HUES6 (cell line): ENCODE data around the gene PPIL4.

Experiments used
- H3K27ac ChIP-seq: 2 replicates; pipeline ENCODE4 v1.7.0; 2013; ENCODE audit warnings: low read depth, mild to moderate bottlenecking, low read length, inconsistent platforms
- H3K27me3 ChIP-seq: 2 replicates; pipeline ENCODE4 v1.6.1; 2013; ENCODE audit warnings: low read length; ENCODE audit not compliant: control insufficient read depth, insufficient read depth
- H3K36me3 ChIP-seq: 2 replicates; pipeline ENCODE4 v1.6.1; 2013; ENCODE audit warnings: low read length; ENCODE audit not compliant: control insufficient read depth, insufficient read depth
- H3K4me1 ChIP-seq: 2 replicates; pipeline ENCODE4 v1.6.1; 2013; ENCODE audit warnings: low read length; ENCODE audit not compliant: control insufficient read depth, insufficient read depth
- H3K4me3 ChIP-seq: 2 replicates; pipeline ENCODE4 v1.5.1; 2013; ENCODE audit warnings: low read depth, low read length
- H3K9ac ChIP-seq: one replicate; pipeline ENCODE4 v1.6.1; 2013; ENCODE audit warnings: mild to moderate bottlenecking, low read length
- H3K9me3 ChIP-seq: 2 replicates; pipeline ENCODE4 v1.6.1; 2013; ENCODE audit warnings: low read depth, low read length; ENCODE audit not compliant: control insufficient read depth, insufficient read depth

Gene PPIL4

GRCh38 chr6:149565527-149566409, 19.9 kb upstream of the PPIL4 start, which contains the start of gene GINM1:
TSS of gene GINM1 (plus strand) at chr6:149566375. CDS start at chr6:149566415, 40 bp downstream.
- Histone ChIP-seq H3K4me1 (peaks cover 7% of the 10 kb centered on the region; the same call in 1 of the 2 replicates), H3K4me3 (peak within 1 kb of the TSS; percentile 100), H3K9me3 (no peaks in the 10 kb centered on the region), H3K9ac (peak within 1 kb of the TSS; percentile 95), H3K27me3 (no peaks in the 10 kb centered on the region), H3K36me3 (no peaks in the 10 kb centered on the region), H3K27ac (peak within 1 kb of the TSS; percentile 85)

GRCh38 chr6:149563928-149564325, 18.1 kb upstream of the PPIL4 start:
- Histone ChIP-seq H3K27ac (no peak overlapping the region), H3K27me3 (no peaks in the 10 kb centered on the region; the same call in 1 of the 2 replicates), H3K4me1 (peaks cover 7% of the 10 kb centered on the region; the same call in 1 of the 2 replicates), H3K9ac (no peak overlapping the region), H3K36me3 (no peaks in the 10 kb centered on the region), H3K4me3 (no peak overlapping the region), H3K9me3 (no peaks in the 10 kb centered on the region)

GRCh38 chr6:149563203-149563927, 17.5 kb upstream of the PPIL4 start:
- peaks cover 7% of the 10 kb centered on the region; the same call in 1 of the 2 replicates for H3K4me1 ChIP-seq

GRCh38 chr6:149560736-149561135, 14.9 kb upstream of the PPIL4 start:
- Histone ChIP-seq H3K27me3 (peaks cover 6% of the 10 kb centered on the region; the same call in 1 of the 2 replicates), H3K4me1 (no peaks in the 10 kb centered on the region), H3K4me3 (no peak overlapping the region), H3K9ac (no peak overlapping the region), H3K27ac (no peak overlapping the region), H3K9me3 (no peaks in the 10 kb centered on the region), H3K36me3 (no peaks in the 10 kb centered on the region)

More at GRCh38 chr6:149563203-149563927, 17.5 kb upstream of the PPIL4 start:
- no peaks in the 10 kb centered on the region for H3K9me3 ChIP-seq
- H3K4me3 ChIP-seq, result no peak overlapping the region
- no peak overlapping the region for H3K27ac ChIP-seq
- no peaks in the 10 kb centered on the region; the same call in 1 of the 2 replicates for H3K27me3 ChIP-seq
- no peak overlapping the region for H3K9ac ChIP-seq
- no peaks in the 10 kb centered on the region for H3K36me3 ChIP-seq

- Histone ChIP-seq H3K36me3 (no peaks in the 10 kb centered on the region), H3K4me3 (no peak overlapping the region), H3K9ac (no peak overlapping the region), H3K4me1 (no peaks in the 10 kb centered on the region), H3K27me3 (peaks cover 6% of the 10 kb centered on the region; the same call in 1 of the 2 replicates), H3K9me3 (no peaks in the 10 kb centered on the region), H3K27ac (no peak overlapping the region)
Observed at GRCh38 chr6:149559389-149559788, 13.5 kb upstream of the PPIL4 start.

GRCh38 chr6:149558029-149558428, 12.2 kb upstream of the PPIL4 start:
- Histone ChIP-seq H3K4me1 (no peaks in the 10 kb centered on the region), H3K4me3 (no peak overlapping the region), H3K9me3 (no peaks in the 10 kb centered on the region)

GRCh38 chr6:149551920-149552319, 6.1 kb upstream of the PPIL4 start:
- H3K27ac ChIP-seq, result no peak overlapping the region
- H3K9me3 ChIP-seq, result no peaks in the 10 kb centered on the region
- no peaks in the 10 kb centered on the region for H3K4me1 ChIP-seq
- H3K36me3 ChIP-seq, result no peaks in the 10 kb centered on the region
- H3K9ac ChIP-seq, result no peak overlapping the region
- H3K4me3 ChIP-seq, result no peak overlapping the region
- peaks cover 23% of the 10 kb centered on the region for H3K27me3 ChIP-seq

More at GRCh38 chr6:149558029-149558428, 12.2 kb upstream of the PPIL4 start:
- Histone ChIP-seq H3K36me3 (no peaks in the 10 kb centered on the region), H3K27me3 (peaks cover 6% of the 10 kb centered on the region; the same call in 1 of the 2 replicates), H3K9ac (no peak overlapping the region), H3K27ac (no peak overlapping the region)

- peaks cover 8% of the 10 kb centered on the region for H3K4me1 ChIP-seq
- H3K27ac ChIP-seq, result peak overlapping the region; percentile 92
- H3K4me3 ChIP-seq, result peak overlapping the region; percentile 99
- H3K9ac ChIP-seq, result peak overlapping the region; percentile 93
- peaks cover 5% of the 10 kb centered on the region for H3K36me3 ChIP-seq
- H3K27me3 ChIP-seq, result peaks cover 17% of the 10 kb centered on the region; the same call in 1 of the 2 replicates
- no peaks in the 10 kb centered on the region for H3K9me3 ChIP-seq
Observed at GRCh38 chr6:149545258-149545753, 537 bp downstream of the PPIL4 start.

- H3K9ac ChIP-seq, result peak overlapping the region; percentile 93
- H3K27ac ChIP-seq, result peak overlapping the region; percentile 92; the same call in 1 of the 2 replicates
- H3K9me3 ChIP-seq, result no peaks in the 10 kb centered on the region
- H3K36me3 ChIP-seq, result peaks cover 10% of the 10 kb centered on the region
- H3K4me1 ChIP-seq, result peaks cover 8% of the 10 kb centered on the region
- peak overlapping the region; percentile 99 for H3K4me3 ChIP-seq
- peaks cover 15% of the 10 kb centered on the region; the same call in 1 of the 2 replicates for H3K27me3 ChIP-seq
Observed at GRCh38 chr6:149544646-149545257, 1.1 kb downstream of the PPIL4 start.

- H3K9me3 ChIP-seq, result no peaks in the 10 kb centered on the region
- peaks cover 38% of the 10 kb centered on the region for H3K36me3 ChIP-seq
- H3K27ac ChIP-seq, result no peak overlapping the region
- no peak overlapping the region for H3K9ac ChIP-seq
- no peaks in the 10 kb centered on the region for H3K27me3 ChIP-seq
- peaks cover 8% of the 10 kb centered on the region for H3K4me1 ChIP-seq
- no peak overlapping the region for H3K4me3 ChIP-seq
Observed at GRCh38 chr6:149541139-149541538, 4.7 kb downstream of the PPIL4 start.
